Kidney (tissue), 14 donors: ENCODE results near the gene DRD2. TPM values are rescaled to one million over a fixed set of nuclear protein-coding genes. Genes with fewer than 3 reads are reported as not detected.
A peak's percentile ranks its signal among the peaks of the same experiment; 100 is the strongest.

ENCODE experiments used
- DNase-seq, 5 donors: peaks; one replicate each; pipeline ENCODE4 v3.0.0-alpha.2; 2013 to 2020
- FAIRE-seq: peaks from 2 replicates; lab custom pipeline; 2012; peaks lifted over from hg19 to GRCh38; lab: Jason Lieb, UNC
- H3K27ac ChIP-seq, 2 donors: one replicate each; pipeline ENCODE4 v1.7.0; 2013; ENCODE audit warnings: low read depth in 2 of 2, low read length in 2 of 2, inconsistent platforms in 1 of 2
- H3K27me3 ChIP-seq: one replicate; pipeline ENCODE4 v1.7.1; 2013; ENCODE audit warnings: low read length, inconsistent platforms; ENCODE audit not compliant: control insufficient read depth, insufficient read depth
- H3K36me3 ChIP-seq, 3 donors: one replicate each; pipeline versions ENCODE4 v1.7.0 to v1.7.1; 2013; ENCODE audit warnings: low read length in 3 of 3, control low read depth in 1 of 3, inconsistent platforms in 1 of 3; ENCODE audit not compliant: insufficient read depth in 3 of 3, control insufficient read depth in 2 of 3
- H3K4me1 ChIP-seq, 3 donors: one replicate each; pipeline versions ENCODE4 v1.7.0 to v1.7.1; 2013; ENCODE audit warnings: low read length in 3 of 3, inconsistent platforms in 1 of 3, low read depth in 1 of 3; ENCODE audit not compliant: control insufficient read depth in 2 of 3, insufficient read depth in 2 of 3
- H3K4me3 ChIP-seq, 3 donors: one replicate each; pipeline versions ENCODE4 v1.7.0 to v1.8.1; 2013; ENCODE audit warnings: low read length in 3 of 3, control low read depth in 1 of 3, inconsistent platforms in 1 of 3
- H3K9ac ChIP-seq, 3 donors: one replicate each; pipeline versions ENCODE4 v1.7.0 to v1.7.1; 2013; ENCODE audit warnings: low read length in 3 of 3, control low read depth in 1 of 3, inconsistent platforms in 1 of 3
- H3K9me3 ChIP-seq, 3 donors: one replicate each; pipeline versions ENCODE4 v1.7.0 to v1.7.1; 2013; ENCODE audit warnings: low read length in 3 of 3, control low read depth in 1 of 3, inconsistent platforms in 1 of 3; ENCODE audit not compliant: control insufficient read depth in 2 of 3, insufficient read depth in 1 of 3
- intact Hi-C: fragments of 100-400 bp; cut with DNase I; formaldehyde crosslinking; loops from one replicate; pipeline ENCODE4 v1.11.1; 2022
- polyA plus RNA-seq: library from polyadenylated mRNA; stranded (reverse); fragments of 350-450 nt; fragmentation: Illumina TruSeq; extraction: RNeasy Lipid Tissue Mini Kit (QIAGEN cat#74804); gene quantifications from one replicate; pipeline ENCODE4 v1.2.3, GENCODE V29; 2014; ENCODE audit warnings: low read depth, low replicate concordance; ENCODE audit not compliant: insufficient read depth
- total RNA-seq: library from RNA; stranded (reverse); fragmentation: NEBNext Ultra II Directional; extraction: Animal tissue kit (Norgen Biotek cat#: 25700); gene quantifications from one replicate; pipeline ENCODE4 v1.2.1, GENCODE V29; 2021
- TF ChIP-seq, protein P1 (sequence below): IDR thresholded peaks from 3 replicates; pipeline ENCODE4 v1.5.1; 2012; ENCODE audit warnings: mild to moderate bottlenecking, moderate library complexity, borderline replicate concordance; ENCODE audit not compliant: insufficient read depth; ENCODE audit errors: extremely low read depth
- donor health status: control.
- donor health status: control.
- donor health status: control.
- donor health status: control.
- donor health status: control.
- donor health status: DM: yes; HTN: yes; CAD: no.
- donor health status: Normal renal cell carcinoma (clear cell type).

Gene DRD2
- total and polyA plus RNA-seq, 2 donors from 2014 or later: 0.31 to 0.47 TPM

DNA sequence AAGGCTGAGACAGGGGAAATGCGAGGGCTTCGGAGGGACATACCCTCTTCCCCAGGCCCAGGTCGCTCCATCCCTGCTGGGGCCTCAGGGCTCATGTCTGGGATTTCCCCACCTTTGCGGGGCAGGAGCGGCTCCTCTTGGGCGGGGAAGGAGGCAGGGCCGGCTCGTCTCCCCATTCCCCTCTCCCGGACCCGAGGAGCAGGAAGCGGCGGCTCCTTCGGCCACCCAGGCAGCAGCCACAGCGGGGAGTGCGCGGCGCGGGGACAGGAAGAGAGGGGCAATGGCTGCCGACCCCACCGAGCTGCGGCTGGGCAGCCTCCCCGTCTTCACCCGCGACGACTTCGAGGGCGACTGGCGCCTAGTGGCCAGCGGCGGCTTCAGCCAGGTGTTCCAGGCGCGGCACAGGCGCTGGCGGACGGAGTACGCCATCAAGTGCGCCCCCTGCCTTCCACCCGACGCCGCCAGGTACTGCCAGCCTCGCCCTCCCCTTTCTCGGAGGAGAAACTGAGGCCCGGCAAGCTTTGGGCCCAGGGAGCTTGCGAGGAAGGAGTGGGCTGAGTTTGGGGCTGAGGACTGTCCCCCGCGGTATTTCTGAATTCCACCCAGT, 87.5 kb downstream of the DRD2 start, which contains the start of gene ANKK1:
TSS of gene ANKK1 (plus strand) at position 175 of the 607 bp plus-strand sequence. CDS start at position 281, 106 bp downstream.
- H3K4me1 ChIP-seq: no peaks in the 10 kb centered on the region
- no peak within 1 kb of the TSS for H3K4me3 ChIP-seq
- H3K9me3 ChIP-seq: no peaks in the 10 kb centered on the region
- H3K27ac ChIP-seq: no peak within 1 kb of the TSS
- no peak within 1 kb of the TSS for H3K9ac ChIP-seq
- DNase-seq (peak in 4 of 5 donors; percentile 47 to 68 (median 64)), FAIRE-seq (no peak)
- H3K27me3 ChIP-seq: no peaks in the 10 kb centered on the region
- no peaks in the 10 kb centered on the region for H3K36me3 ChIP-seq
- TF ChIP-seq, protein P1, sequence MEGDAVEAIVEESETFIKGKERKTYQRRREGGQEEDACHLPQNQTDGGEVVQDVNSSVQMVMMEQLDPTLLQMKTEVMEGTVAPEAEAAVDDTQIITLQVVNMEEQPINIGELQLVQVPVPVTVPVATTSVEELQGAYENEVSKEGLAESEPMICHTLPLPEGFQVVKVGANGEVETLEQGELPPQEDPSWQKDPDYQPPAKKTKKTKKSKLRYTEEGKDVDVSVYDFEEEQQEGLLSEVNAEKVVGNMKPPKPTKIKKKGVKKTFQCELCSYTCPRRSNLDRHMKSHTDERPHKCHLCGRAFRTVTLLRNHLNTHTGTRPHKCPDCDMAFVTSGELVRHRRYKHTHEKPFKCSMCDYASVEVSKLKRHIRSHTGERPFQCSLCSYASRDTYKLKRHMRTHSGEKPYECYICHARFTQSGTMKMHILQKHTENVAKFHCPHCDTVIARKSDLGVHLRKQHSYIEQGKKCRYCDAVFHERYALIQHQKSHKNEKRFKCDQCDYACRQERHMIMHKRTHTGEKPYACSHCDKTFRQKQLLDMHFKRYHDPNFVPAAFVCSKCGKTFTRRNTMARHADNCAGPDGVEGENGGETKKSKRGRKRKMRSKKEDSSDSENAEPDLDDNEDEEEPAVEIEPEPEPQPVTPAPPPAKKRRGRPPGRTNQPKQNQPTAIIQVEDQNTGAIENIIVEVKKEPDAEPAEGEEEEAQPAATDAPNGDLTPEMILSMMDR: peak; percentile 12
- intact Hi-C loops: no loop called here

- FAIRE-seq: no peak
- Histone ChIP-seq H3K27me3 (no peaks in the 10 kb centered on the region), H3K27ac (no peak overlapping the region), H3K9me3 (no peaks in the 10 kb centered on the region), H3K36me3 (no peaks in the 10 kb centered on the region), H3K4me1 (no peaks in the 10 kb centered on the region), H3K9ac (no peak overlapping the region), H3K4me3 (no peak overlapping the region)
- TF ChIP-seq, protein P1: no peak
- DNase-seq: no peak
- intact Hi-C loops: no loop called here
Observed at GRCh38 chr11:113386866-113387265, 88.3 kb downstream of the DRD2 start.

DNA sequence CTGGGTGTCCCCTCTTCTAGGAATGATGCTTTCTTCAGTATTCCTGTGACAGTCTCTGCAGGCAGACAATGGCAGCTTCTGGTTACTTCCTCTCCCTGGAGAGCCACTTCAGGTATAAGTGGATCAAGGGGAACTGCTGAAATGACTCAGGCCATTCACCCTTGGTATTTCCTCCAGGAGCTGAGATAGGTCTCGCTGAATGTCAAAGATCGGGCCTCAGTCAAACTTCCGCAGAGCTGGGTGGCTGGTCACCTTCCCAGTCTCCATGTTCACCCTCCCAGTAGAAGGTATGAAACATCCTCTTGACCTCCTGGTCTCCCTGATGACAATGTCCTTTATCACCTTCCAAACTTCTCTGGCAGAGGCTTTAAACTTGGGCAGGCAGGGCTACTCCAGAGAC, 89.4 kb downstream of the DRD2 start:
- Histone ChIP-seq H3K4me3 (no peak overlapping the region), H3K27me3 (no peaks in the 10 kb centered on the region), H3K27ac (no peak overlapping the region), H3K4me1 (no peaks in the 10 kb centered on the region), H3K36me3 (no peaks in the 10 kb centered on the region), H3K9me3 (no peaks in the 10 kb centered on the region), H3K9ac (no peak overlapping the region)
- intact Hi-C loops: no loop called here
- TF ChIP-seq, protein P1: no peak
- FAIRE-seq (no peak), DNase-seq (no peak)
